IPS DF 6.9 (cell line): ENCODE results near the gene GATA5.

Experiments
- DNase-seq: peaks from one replicate; pipeline ENCODE4 v3.0.0-alpha.2; 2013; ENCODE audit warnings: low read depth, low spot score
- H3K27ac ChIP-seq: one replicate; pipeline ENCODE4 v1.5.1; 2013; ENCODE audit warnings: low read length, control low read depth
- H3K27me3 ChIP-seq: 2 replicates; pipeline ENCODE4 v1.6.1; 2013; ENCODE audit warnings: mild to moderate bottlenecking, low read length; ENCODE audit not compliant: control insufficient read depth, insufficient read depth
- H3K36me3 ChIP-seq: 2 replicates; pipeline ENCODE4 v1.6.1; 2013; ENCODE audit warnings: low read length; ENCODE audit not compliant: control insufficient read depth, insufficient read depth
- H3K4me1 ChIP-seq: 2 replicates; pipeline ENCODE4 v1.6.1; 2013; ENCODE audit warnings: low read length; ENCODE audit not compliant: control insufficient read depth, insufficient read depth
- H3K4me3 ChIP-seq: 2 replicates; pipeline ENCODE4 v1.5.1; 2013; ENCODE audit warnings: mild to moderate bottlenecking, low read length
- H3K9me3 ChIP-seq: 2 replicates; pipeline ENCODE4 v1.6.1; 2013; ENCODE audit warnings: low read length, inconsistent platforms; ENCODE audit not compliant: control insufficient read depth, insufficient read depth
- WGBS: extraction: QIAGEN DNeasy Blood & Tissue Kit; methylation state at CpG from one replicate; pipeline ENCODE4 v1.1.7; 2013; ENCODE audit warnings: mixed read lengths, missing lambda C conversion rate; ENCODE audit not compliant: insufficient read length, insufficient coverage; 5-methylcytosine and 5-hydroxymethylcytosine counted together

Gene GATA5

GRCh38 chr20:62413896-62414481, 61.8 kb downstream of the GATA5 start:
- no peak overlapping the region for H3K27ac ChIP-seq
- WGBS: no CpG with 5 or more reads among the region's 22 CpGs
- H3K4me3 ChIP-seq: no peak overlapping the region
- no peaks in the 10 kb centered on the region for H3K27me3 ChIP-seq
- no peaks in the 10 kb centered on the region for H3K9me3 ChIP-seq
- H3K36me3 ChIP-seq: no peaks in the 10 kb centered on the region
- H3K4me1 ChIP-seq: no peaks in the 10 kb centered on the region; the same call in 1 of the 2 replicates
- DNase-seq: no peak
